Liver (tissue), 9 donors: Measurements from ENCODE around the gene C1GALT1. TPM values are rescaled to one million over a fixed set of nuclear protein-coding genes. Genes with fewer than 3 reads are reported as not detected.

Source experiments
- DNase-seq: peaks from one replicate; pipeline ENCODE4 v3.0.0-alpha.2; 2017; ENCODE audit warnings: low spot score
- H3K27ac ChIP-seq, 2 donors: one replicate each; pipeline ENCODE4 v1.7.0; 2013; ENCODE audit warnings: inconsistent platforms in 2 of 2, low read length in 2 of 2, control low read depth in 1 of 2, low read depth in 1 of 2, mild to moderate bottlenecking in 1 of 2
- H3K27me3 ChIP-seq, 4 donors: one replicate each; pipeline versions ENCODE4 v1.6.1 to v1.7.0; 2013; ENCODE audit warnings: low read length in 3 of 4, inconsistent platforms in 1 of 4, mild to moderate bottlenecking in 1 of 4, moderate library complexity in 1 of 4; ENCODE audit not compliant: control insufficient read depth in 4 of 4, insufficient read depth in 4 of 4
- H3K36me3 ChIP-seq, 4 donors: one replicate each; pipeline versions ENCODE4 v1.6.1 to v1.7.0; 2013; ENCODE audit warnings: low read length in 3 of 4, mild to moderate bottlenecking in 3 of 4, low read depth in 1 of 4, moderate library complexity in 1 of 4; ENCODE audit not compliant: control insufficient read depth in 4 of 4, insufficient read depth in 3 of 4
- H3K4me1 ChIP-seq, 4 donors: one replicate each; pipeline versions ENCODE4 v1.6.1 to v1.7.0; 2013; ENCODE audit warnings: low read length in 3 of 4, mild to moderate bottlenecking in 3 of 4, moderate library complexity in 1 of 4; ENCODE audit not compliant: control insufficient read depth in 4 of 4, insufficient read depth in 4 of 4
- H3K4me3 ChIP-seq, 3 donors: one replicate each; pipeline versions ENCODE4 v1.6.1 to v1.7.0; 2013; ENCODE audit warnings: low read length in 3 of 3, control low read depth in 1 of 3, low read depth in 1 of 3, mild to moderate bottlenecking in 1 of 3
- H3K9ac ChIP-seq, 2 donors: one replicate each; pipeline ENCODE4 v1.7.0; 2013; ENCODE audit warnings: low read length in 2 of 2, mild to moderate bottlenecking in 2 of 2, moderate library complexity in 2 of 2, control low read depth in 1 of 2, low read depth in 1 of 2
- H3K9me3 ChIP-seq, 4 donors: one replicate each; pipeline versions ENCODE4 v1.6.1 to v1.7.0; 2013; ENCODE audit warnings: low read length in 3 of 4; ENCODE audit not compliant: control insufficient read depth in 4 of 4
- EGR1 ChIP-seq, 2 donors: IDR thresholded peaks; 2 replicates each; pipeline ENCODE4 v1.6.1; 2016 to 2018; ENCODE audit warnings: antibody characterized with exemption in 2 of 2, low read depth in 2 of 2
- FOXA1 ChIP-seq: IDR thresholded peaks from 2 replicates; pipeline ENCODE4 v1.6.1; 2016; ENCODE audit warnings: antibody characterized with exemption
- FOXA2 ChIP-seq: IDR thresholded peaks from 2 replicates; pipeline ENCODE4 v1.6.1; 2016; ENCODE audit warnings: antibody characterized with exemption
- GABPA ChIP-seq, 2 donors: IDR thresholded peaks in 1 of 2; conservative IDR thresholded peaks in 1 of 2; 2 replicates each; pipeline ENCODE4 v1.6.1; 2016; ENCODE audit warnings: antibody characterized with exemption in 2 of 2, mild to moderate bottlenecking in 1 of 2, moderate library complexity in 1 of 2
- HNF4A ChIP-seq, 2 donors: conservative IDR thresholded peaks; 2 replicates each; pipeline ENCODE4 v1.6.1; 2016; ENCODE audit warnings: antibody characterized with exemption in 2 of 2, mild to moderate bottlenecking in 2 of 2
- HNF4G ChIP-seq: IDR thresholded peaks from 2 replicates; pipeline ENCODE4 v1.6.1; 2016; ENCODE audit warnings: antibody characterized with exemption
- JUND ChIP-seq, 2 donors: IDR thresholded peaks; 2 replicates each; pipeline ENCODE4 v1.6.1; 2016; ENCODE audit warnings: antibody characterized with exemption in 2 of 2
- NR2F2 ChIP-seq: IDR thresholded peaks from 2 replicates; pipeline ENCODE4 v1.6.1; 2016; ENCODE audit warnings: antibody characterized with exemption
- RAD21 ChIP-seq, 2 donors: IDR thresholded peaks; 2 replicates each; pipeline ENCODE4 v1.6.1; 2016; ENCODE audit warnings: antibody characterized with exemption in 2 of 2, mild to moderate bottlenecking in 2 of 2
- SP1 ChIP-seq: IDR thresholded peaks from 2 replicates; pipeline ENCODE4 v1.6.1; 2018; ENCODE audit warnings: antibody characterized with exemption, mild to moderate bottlenecking
- TAF1 ChIP-seq: conservative IDR thresholded peaks from 2 replicates; pipeline ENCODE4 v1.6.1; 2016; ENCODE audit warnings: antibody characterized with exemption, mild to moderate bottlenecking
- YY1 ChIP-seq: IDR thresholded peaks from 2 replicates; pipeline ENCODE4 v1.6.1; 2016; ENCODE audit warnings: antibody characterized with exemption, mild to moderate bottlenecking
- WGBS: extraction: QIAGEN DNeasy Blood & Tissue Kit; methylation state at CpG from one replicate; pipeline ENCODE4 v1.1.7; 2013; 5-methylcytosine and 5-hydroxymethylcytosine counted together
- polyA plus RNA-seq, 2 donors: library from polyadenylated mRNA; stranded (reverse) in 1 of 2; unstranded in 1 of 2; fragments of 200-250 nt in 1 of 2; fragments of >200 nt in 1 of 2; fragmentation: Nextera tagmentation in 1 of 2; extraction: Ambion mirVana in 1 of 2; gene quantifications; one replicate each; pipeline versions ENCODE4 v1.2.1 to v1.2.3, GENCODE V29; 2013 to 2015
- total RNA-seq, 2 donors: library from RNA; depleted of rRNA; stranded (reverse); fragments of >200 nt; gene quantifications; one replicate each; pipeline ENCODE4 v1.2.3, GENCODE V29; 2014
- TF ChIP-seq, protein P1 (sequence below): IDR thresholded peaks from 2 replicates; pipeline ENCODE4 v1.6.1; 2016; ENCODE audit warnings: antibody characterized with exemption
- TF ChIP-seq, protein P2 (sequence below): IDR thresholded peaks from 2 replicates; pipeline ENCODE4 v1.6.1; 2016; ENCODE audit warnings: antibody characterized with exemption
- TF ChIP-seq, protein P3 (sequence below): IDR thresholded peaks from 2 replicates; pipeline ENCODE4 v1.6.1; 2016; ENCODE audit warnings: antibody characterized with exemption, mild to moderate bottlenecking
- TF ChIP-seq, protein P4 (sequence below): IDR thresholded peaks from 2 replicates; pipeline ENCODE4 v1.6.1; 2016; ENCODE audit warnings: antibody characterized with exemption
- donor health status: healthy.
- donor health status: healthy.
- donor health status: healthy.
- donor health status: healthy.
- donor health status: healthy.

The C1GALT1 gene
- total and polyA plus RNA-seq, 4 donors = 5.6 to 28.6 (median 12.5) TPM

DNA sequence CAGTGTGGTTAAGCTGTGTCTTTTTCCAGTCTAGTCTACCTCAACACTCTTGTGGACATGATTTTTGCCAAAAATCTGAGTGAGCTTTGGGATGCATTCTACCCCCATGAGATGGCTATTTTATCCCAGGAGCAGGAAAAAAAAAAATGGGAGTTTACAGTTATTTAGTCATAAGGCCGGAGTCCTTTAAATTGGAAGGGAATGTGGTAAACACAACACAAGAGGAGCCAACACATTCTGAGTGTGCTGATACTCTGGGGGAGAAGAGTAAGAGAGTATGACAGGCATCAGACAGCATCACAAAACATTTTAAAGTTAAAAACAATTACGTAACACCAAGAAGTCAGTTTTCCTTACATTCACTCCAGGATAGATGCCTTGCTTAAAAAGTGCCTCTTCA is 46.1 kb downstream of the C1GALT1 start (continued):
- TF ChIP-seq, protein P1, sequence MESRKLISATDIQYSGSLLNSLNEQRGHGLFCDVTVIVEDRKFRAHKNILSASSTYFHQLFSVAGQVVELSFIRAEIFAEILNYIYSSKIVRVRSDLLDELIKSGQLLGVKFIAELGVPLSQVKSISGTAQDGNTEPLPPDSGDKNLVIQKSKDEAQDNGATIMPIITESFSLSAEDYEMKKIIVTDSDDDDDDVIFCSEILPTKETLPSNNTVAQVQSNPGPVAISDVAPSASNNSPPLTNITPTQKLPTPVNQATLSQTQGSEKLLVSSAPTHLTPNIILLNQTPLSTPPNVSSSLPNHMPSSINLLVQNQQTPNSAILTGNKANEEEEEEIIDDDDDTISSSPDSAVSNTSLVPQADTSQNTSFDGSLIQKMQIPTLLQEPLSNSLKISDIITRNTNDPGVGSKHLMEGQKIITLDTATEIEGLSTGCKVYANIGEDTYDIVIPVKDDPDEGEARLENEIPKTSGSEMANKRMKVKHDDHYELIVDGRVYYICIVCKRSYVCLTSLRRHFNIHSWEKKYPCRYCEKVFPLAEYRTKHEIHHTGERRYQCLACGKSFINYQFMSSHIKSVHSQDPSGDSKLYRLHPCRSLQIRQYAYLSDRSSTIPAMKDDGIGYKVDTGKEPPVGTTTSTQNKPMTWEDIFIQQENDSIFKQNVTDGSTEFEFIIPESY = no peak
- TF ChIP-seq JUND (IDR thresholded peaks at IDR 0.05) = no peak

DNA sequence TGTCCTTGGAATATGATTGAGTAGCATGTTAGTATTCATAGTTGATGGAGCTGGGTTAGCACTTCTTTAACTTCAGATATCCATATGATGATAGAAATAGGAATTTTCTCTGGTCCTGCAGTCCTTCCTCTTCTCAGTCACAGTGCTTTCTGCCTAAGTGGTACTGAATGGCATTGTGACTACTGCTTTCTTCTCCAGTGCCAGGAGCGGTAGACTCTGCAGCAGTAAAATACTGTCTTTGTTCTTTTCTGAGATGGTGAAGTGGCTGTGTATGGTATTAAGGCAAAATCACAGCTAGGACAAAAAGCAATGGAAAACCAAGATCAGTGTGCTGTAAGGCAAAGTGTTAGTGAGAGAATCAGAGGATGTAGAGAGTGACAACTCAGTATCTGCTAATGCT is 46.6 kb downstream of the C1GALT1 start:
- H3K4me3 ChIP-seq = no peak overlapping the region
- WGBS = 98% methylated on average over 1 of the region's 1 CpG
- no peaks in the 10 kb centered on the region for H3K27me3 ChIP-seq
- no peak overlapping the region for H3K27ac ChIP-seq
- no peaks in the 10 kb centered on the region for H3K4me1 ChIP-seq
- DNase-seq = no peak
- peaks cover 0 to 3% (median 0%) of the 10 kb centered on the region in 4 donors for H3K9me3 ChIP-seq
- H3K9ac ChIP-seq = no peak overlapping the region
- TF ChIP-seq, protein P2, sequence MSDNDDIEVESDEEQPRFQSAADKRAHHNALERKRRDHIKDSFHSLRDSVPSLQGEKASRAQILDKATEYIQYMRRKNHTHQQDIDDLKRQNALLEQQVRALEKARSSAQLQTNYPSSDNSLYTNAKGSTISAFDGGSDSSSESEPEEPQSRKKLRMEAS = no peak
- TF ChIP-seq GABPA (IDR thresholded peaks at IDR 0.05 in 1 of 2, conservative IDR thresholded peaks at IDR 0.05 in 1 of 2) = no peak
- no peak for TF ChIP-seq HNF4G
- TF ChIP-seq EGR1 (IDR thresholded peaks at IDR 0.05; ENCODE audit: low read depth in 2 of 2) = no peak
- TF ChIP-seq, protein P3, sequence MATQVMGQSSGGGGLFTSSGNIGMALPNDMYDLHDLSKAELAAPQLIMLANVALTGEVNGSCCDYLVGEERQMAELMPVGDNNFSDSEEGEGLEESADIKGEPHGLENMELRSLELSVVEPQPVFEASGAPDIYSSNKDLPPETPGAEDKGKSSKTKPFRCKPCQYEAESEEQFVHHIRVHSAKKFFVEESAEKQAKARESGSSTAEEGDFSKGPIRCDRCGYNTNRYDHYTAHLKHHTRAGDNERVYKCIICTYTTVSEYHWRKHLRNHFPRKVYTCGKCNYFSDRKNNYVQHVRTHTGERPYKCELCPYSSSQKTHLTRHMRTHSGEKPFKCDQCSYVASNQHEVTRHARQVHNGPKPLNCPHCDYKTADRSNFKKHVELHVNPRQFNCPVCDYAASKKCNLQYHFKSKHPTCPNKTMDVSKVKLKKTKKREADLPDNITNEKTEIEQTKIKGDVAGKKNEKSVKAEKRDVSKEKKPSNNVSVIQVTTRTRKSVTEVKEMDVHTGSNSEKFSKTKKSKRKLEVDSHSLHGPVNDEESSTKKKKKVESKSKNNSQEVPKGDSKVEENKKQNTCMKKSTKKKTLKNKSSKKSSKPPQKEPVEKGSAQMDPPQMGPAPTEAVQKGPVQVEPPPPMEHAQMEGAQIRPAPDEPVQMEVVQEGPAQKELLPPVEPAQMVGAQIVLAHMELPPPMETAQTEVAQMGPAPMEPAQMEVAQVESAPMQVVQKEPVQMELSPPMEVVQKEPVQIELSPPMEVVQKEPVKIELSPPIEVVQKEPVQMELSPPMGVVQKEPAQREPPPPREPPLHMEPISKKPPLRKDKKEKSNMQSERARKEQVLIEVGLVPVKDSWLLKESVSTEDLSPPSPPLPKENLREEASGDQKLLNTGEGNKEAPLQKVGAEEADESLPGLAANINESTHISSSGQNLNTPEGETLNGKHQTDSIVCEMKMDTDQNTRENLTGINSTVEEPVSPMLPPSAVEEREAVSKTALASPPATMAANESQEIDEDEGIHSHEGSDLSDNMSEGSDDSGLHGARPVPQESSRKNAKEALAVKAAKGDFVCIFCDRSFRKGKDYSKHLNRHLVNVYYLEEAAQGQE = no peak
- TF ChIP-seq, protein P1 = no peak
- TF ChIP-seq TAF1 = no peak
- TF ChIP-seq, protein P4, sequence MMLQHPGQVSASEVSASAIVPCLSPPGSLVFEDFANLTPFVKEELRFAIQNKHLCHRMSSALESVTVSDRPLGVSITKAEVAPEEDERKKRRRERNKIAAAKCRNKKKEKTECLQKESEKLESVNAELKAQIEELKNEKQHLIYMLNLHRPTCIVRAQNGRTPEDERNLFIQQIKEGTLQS = no peak
- TF ChIP-seq FOXA1 = no peak
- TF ChIP-seq JUND (IDR thresholded peaks at IDR 0.05) = no peak
- no peak for TF ChIP-seq HNF4A (conservative IDR thresholded peaks at IDR 0.05)
- TF ChIP-seq RAD21 (IDR thresholded peaks at IDR 0.05) = no peak
- TF ChIP-seq NR2F2 = no peak
- H3K36me3 ChIP-seq = peaks cover 0 to 2% (median 0%) of the 10 kb centered on the region in 4 donors

DNA sequence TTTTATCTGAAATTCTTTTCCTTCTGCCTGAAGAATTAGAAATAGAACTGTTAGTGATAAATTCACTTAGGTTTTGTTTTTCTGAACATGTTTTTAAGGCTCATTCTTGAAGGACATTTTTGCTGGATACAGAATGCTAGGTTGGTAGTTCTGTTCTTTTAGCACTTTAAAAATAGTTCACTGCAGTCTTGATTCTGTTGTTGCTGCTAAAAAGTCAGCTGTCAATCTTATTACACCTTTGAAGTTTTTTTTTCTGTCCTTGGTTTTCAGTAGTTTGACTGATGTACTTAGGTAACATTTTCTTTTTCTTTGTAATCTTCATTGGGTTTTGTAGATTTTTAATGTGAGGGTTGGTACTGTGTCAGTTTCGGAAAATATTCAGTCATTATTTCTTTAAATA is 48.7 kb downstream of the C1GALT1 start:
- WGBS = 100% methylated on average over 1 of the region's 1 CpG
- no peak for DNase-seq
- Histone ChIP-seq H3K4me3 (no peak overlapping the region), H3K4me1 (no peaks in the 10 kb centered on the region), H3K36me3 (peaks cover 0 to 2% (median 0%) of the 10 kb centered on the region in 4 donors), H3K27me3 (no peaks in the 10 kb centered on the region), H3K27ac (no peak overlapping the region), H3K9me3 (peaks cover 0 to 3% (median 0%) of the 10 kb centered on the region in 4 donors), H3K9ac (no peak overlapping the region)
- TF ChIP-seq, protein P1 = no peak
- TF ChIP-seq HNF4A (conservative IDR thresholded peaks at IDR 0.05) (no peak), FOXA2 (no peak), SP1 (no peak), FOXA1 (no peak), JUND (IDR thresholded peaks at IDR 0.05) (no peak), HNF4G (no peak), YY1 (no peak), GABPA (IDR thresholded peaks at IDR 0.05 in 1 of 2, conservative IDR thresholded peaks at IDR 0.05 in 1 of 2) (no peak), NR2F2 (no peak)
- TF ChIP-seq, protein P4 = no peak
- TF ChIP-seq, protein P2 = no peak
